ENCODE measurements around the gene KRTAP10-3.
A peak's percentile ranks its signal among the peaks of the same experiment; 100 is the strongest.

KRTAP10-3 gene

GRCh38 chr21:44514746-44515358 lies 43.7 kb downstream of the KRTAP10-3 start:
- DNase-seq = no peak

GRCh38 chr21:44514218-44514520 lies 44.4 kb downstream of the KRTAP10-3 start:
- DNase-seq = no peak

- peak; percentile 26 for DNase-seq
These were observed 45.0 kb downstream of the KRTAP10-3 start for GRCh38 chr21:44513389-44514217.

GRCh38 chr21:44512496-44513388 lies 45.9 kb downstream of the KRTAP10-3 start:
- no peak for DNase-seq

- DNase-seq = no peak
These were observed 46.7 kb downstream of the KRTAP10-3 start for GRCh38 chr21:44511938-44512275.

GRCh38 chr21:44511219-44511937 lies 47.2 kb downstream of the KRTAP10-3 start:
- DNase-seq = no peak

- DNase-seq = peak; percentile 88
These were observed 47.9 kb downstream of the KRTAP10-3 start for GRCh38 chr21:44510508-44511218.

GRCh38 chr21:44510109-44510507 lies 48.5 kb downstream of the KRTAP10-3 start:
- peak; percentile 62 for DNase-seq

- DNase-seq = peak; percentile 70
These were observed 49.1 kb downstream of the KRTAP10-3 start for GRCh38 chr21:44509539-44509938.

- DNase-seq = no peak
These were observed 49.7 kb downstream of the KRTAP10-3 start for GRCh38 chr21:44508711-44509445.

GRCh38 chr21:44508426-44508710 lies 50.2 kb downstream of the KRTAP10-3 start:
- no peak for DNase-seq
